ENCODE results near the gene INPP5J. TPM values are rescaled to one million over a fixed set of nuclear protein-coding genes. Genes with fewer than 3 reads are reported as not detected.

The INPP5J gene
- total and polyA plus RNA-seq, 10 donors = 0.14 to 0.87 (median 0.43) TPM; not detected in 2

DNA sequence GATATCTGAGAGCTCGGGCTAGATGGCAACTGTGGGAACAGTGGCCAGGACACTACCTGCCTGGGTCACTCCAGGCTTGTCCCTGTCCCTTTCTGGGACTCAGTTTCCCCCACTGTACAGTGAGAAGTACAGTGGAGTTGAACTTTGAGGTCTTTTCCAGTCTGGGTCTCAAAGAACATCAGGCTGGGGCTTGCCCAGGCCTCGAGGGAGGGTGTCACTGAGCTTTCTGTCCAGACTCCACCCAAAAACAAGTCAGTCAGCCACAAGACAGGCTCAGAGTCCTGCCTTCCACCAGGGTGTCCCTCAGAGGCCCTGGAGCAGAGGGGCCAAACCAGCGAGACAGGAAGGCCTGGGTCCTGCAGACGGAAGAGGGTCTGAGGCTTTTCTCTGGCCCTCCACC is 19.5 kb downstream of the INPP5J start:
- H3K4me1 ChIP-seq = no peaks in the 10 kb centered on the region
- peaks cover 0 to 14% (median 0%) of the 10 kb centered on the region in 8 donors for H3K9me3 ChIP-seq
- H3K27ac ChIP-seq = no peak overlapping the region
- TF ChIP-seq POLR2A (IDR thresholded peaks at IDR 0.05) = no peak
- TF ChIP-seq POLR2AphosphoS5 (IDR thresholded peaks at IDR 0.05) = no peak
- TF ChIP-seq, protein P1, sequence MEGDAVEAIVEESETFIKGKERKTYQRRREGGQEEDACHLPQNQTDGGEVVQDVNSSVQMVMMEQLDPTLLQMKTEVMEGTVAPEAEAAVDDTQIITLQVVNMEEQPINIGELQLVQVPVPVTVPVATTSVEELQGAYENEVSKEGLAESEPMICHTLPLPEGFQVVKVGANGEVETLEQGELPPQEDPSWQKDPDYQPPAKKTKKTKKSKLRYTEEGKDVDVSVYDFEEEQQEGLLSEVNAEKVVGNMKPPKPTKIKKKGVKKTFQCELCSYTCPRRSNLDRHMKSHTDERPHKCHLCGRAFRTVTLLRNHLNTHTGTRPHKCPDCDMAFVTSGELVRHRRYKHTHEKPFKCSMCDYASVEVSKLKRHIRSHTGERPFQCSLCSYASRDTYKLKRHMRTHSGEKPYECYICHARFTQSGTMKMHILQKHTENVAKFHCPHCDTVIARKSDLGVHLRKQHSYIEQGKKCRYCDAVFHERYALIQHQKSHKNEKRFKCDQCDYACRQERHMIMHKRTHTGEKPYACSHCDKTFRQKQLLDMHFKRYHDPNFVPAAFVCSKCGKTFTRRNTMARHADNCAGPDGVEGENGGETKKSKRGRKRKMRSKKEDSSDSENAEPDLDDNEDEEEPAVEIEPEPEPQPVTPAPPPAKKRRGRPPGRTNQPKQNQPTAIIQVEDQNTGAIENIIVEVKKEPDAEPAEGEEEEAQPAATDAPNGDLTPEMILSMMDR (IDR thresholded peaks at IDR 0.05 in 8 of 11, conservative IDR thresholded peaks at IDR 0.05 in 3 of 11) = no peak
- DNase-seq = no peak
- no peaks in the 10 kb centered on the region for H3K36me3 ChIP-seq
- intact Hi-C loops (cut with DNase I; ENCODE audit: low total_unique reads) = no loop called here
- WGBS, 5 donors = 77 to 97% (median 85%) methylated on average over 4 of the region's 4 CpGs
- no peak overlapping the region for H3K4me3 ChIP-seq
- peaks cover 0 to 31% (median 0%) of the 10 kb centered on the region in 7 donors for H3K27me3 ChIP-seq (replicated peaks in 1 of 7)

DNA sequence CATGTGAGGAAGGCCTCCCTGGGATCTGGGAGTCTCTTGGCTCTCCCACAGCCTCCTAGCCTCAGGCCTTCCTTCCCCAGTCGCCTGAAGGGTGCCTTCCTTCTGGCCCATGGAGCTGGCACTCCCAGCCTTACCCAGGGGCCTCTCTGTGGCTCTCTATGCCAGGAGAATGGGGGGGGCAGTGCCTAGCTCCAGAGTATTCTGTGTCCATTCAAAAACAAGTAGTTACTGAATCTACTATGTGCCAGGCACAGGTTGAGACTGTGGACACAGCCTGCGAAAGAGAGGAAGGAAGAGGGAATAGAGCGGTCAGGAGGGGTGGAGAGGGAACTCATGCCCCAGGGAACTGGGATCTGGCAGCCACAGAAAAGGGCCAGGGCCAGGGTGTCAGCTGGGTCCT is 20.3 kb downstream of the INPP5J start:
- Histone ChIP-seq H3K27me3 (replicated peaks in 1 of 7) (peaks cover 0 to 26% (median 0%) of the 10 kb centered on the region in 7 donors), H3K27ac (no peak overlapping the region), H3K36me3 (no peaks in the 10 kb centered on the region), H3K4me3 (no peak overlapping the region), H3K9me3 (peaks cover 0 to 19% (median 0%) of the 10 kb centered on the region in 8 donors), H3K4me1 (no peaks in the 10 kb centered on the region)
- no peak for DNase-seq
- TF ChIP-seq, protein P1 (IDR thresholded peaks at IDR 0.05 in 8 of 11, conservative IDR thresholded peaks at IDR 0.05 in 3 of 11) = no peak
- TF ChIP-seq POLR2AphosphoS5 (IDR thresholded peaks at IDR 0.05) (no peak), POLR2A (IDR thresholded peaks at IDR 0.05) (no peak)
- intact Hi-C loops (cut with DNase I; ENCODE audit: low total_unique reads) = no loop called here
- WGBS, 5 donors = 48 to 67% (median 55%) methylated on average over 3 of the region's 3 CpGs

DNA sequence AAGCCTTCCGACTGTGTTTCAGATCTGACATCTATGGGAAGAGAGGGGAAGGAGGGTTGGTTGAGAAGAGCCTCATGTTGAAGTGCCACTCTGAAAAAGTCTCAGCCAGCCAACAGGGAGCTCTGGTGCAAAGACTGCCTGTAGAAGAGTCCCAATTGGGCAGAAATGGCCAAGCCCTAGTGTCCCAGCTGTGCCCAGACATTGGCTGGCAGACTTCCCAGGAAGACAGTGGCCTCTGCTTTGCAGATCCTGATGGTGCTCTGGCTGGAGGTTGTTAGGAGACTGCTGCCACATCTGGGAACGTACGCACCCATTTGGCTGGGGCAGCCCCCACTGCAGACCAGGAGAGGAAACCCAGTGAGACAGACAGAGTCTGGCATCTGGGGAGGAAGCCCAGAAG is 20.8 kb downstream of the INPP5J start:
- 62 to 79% (median 73%) methylated on average over 3 of the region's 3 CpGs for WGBS, 5 donors
- no peaks in the 10 kb centered on the region for H3K36me3 ChIP-seq
- intact Hi-C loops (cut with DNase I; ENCODE audit: low total_unique reads) = no loop called here
- TF ChIP-seq, protein P1 (IDR thresholded peaks at IDR 0.05 in 8 of 11, conservative IDR thresholded peaks at IDR 0.05 in 3 of 11) = no peak
- TF ChIP-seq POLR2A (IDR thresholded peaks at IDR 0.05) (no peak), POLR2AphosphoS5 (IDR thresholded peaks at IDR 0.05) (no peak)
- H3K4me3 ChIP-seq = no peak overlapping the region
- H3K4me1 ChIP-seq = peaks cover 0 to under 1% (median 0%) of the 10 kb centered on the region in 6 donors
- peaks cover 0 to 21% (median 0%) of the 10 kb centered on the region in 7 donors for H3K27me3 ChIP-seq (replicated peaks in 1 of 7)
- H3K9me3 ChIP-seq = peaks cover 0 to 19% (median 0%) of the 10 kb centered on the region in 8 donors
- DNase-seq = no peak
- no peak overlapping the region for H3K27ac ChIP-seq

DNA sequence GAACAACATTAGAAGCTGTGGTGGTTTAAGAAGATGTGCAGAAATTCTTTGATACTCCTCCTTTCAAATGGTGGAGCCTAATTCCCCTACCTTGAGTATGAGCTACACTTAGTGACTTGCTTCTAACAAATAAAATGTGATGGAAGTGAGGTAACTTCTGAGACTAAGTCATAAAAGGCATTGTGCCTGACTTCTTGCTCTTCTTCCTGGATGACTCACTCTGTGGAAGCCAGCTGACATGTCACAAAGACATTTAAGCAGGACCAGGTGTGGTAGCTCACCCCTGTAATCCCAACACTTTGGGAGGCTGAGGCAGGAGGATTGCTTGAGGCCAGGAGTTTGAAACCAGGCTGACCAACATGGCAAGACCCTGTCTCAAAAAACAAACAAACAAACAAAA is 21.5 kb downstream of the INPP5J start:
- DNase-seq = no peak
- Histone ChIP-seq H3K9me3 (peaks cover 0 to 19% (median 0%) of the 10 kb centered on the region in 8 donors), H3K4me3 (no peak overlapping the region), H3K4me1 (peaks cover 0 to 8% (median 0%) of the 10 kb centered on the region in 6 donors), H3K36me3 (no peaks in the 10 kb centered on the region), H3K27ac (no peak overlapping the region), H3K27me3 (replicated peaks in 1 of 7) (peaks cover 0 to 15% (median 0%) of the 10 kb centered on the region in 7 donors)
- intact Hi-C loops (cut with DNase I; ENCODE audit: low total_unique reads) = no loop called here
- TF ChIP-seq, protein P1 (IDR thresholded peaks at IDR 0.05 in 8 of 11, conservative IDR thresholded peaks at IDR 0.05 in 3 of 11) = no peak
- TF ChIP-seq POLR2A (IDR thresholded peaks at IDR 0.05) = no peak

All from spleen (tissue), 11 donors.